OCI-LY7 (cell line): ENCODE data around the gene S100A1.

ENCODE experiments used
- EZH2phosphoT487 ChIP-seq: fragments of 200-600 bp; sonication (generic); IDR thresholded peaks from 2 replicates; pipeline ENCODE4 v1.6.1; 2018; ENCODE audit warnings: low read depth, borderline replicate concordance, mild to moderate bottlenecking, mixed run types, antibody characterized with exemption, low read length, moderate library complexity, mixed read lengths
- TF ChIP-seq, protein P1 (sequence below): fragments of 200-600 bp; sonication (generic); conservative IDR thresholded peaks from 2 replicates; pipeline ENCODE4 v1.5.1; 2014; ENCODE audit warnings: mild to moderate bottlenecking, antibody characterized with exemption, low read length, moderate library complexity, mixed read lengths

DNA sequence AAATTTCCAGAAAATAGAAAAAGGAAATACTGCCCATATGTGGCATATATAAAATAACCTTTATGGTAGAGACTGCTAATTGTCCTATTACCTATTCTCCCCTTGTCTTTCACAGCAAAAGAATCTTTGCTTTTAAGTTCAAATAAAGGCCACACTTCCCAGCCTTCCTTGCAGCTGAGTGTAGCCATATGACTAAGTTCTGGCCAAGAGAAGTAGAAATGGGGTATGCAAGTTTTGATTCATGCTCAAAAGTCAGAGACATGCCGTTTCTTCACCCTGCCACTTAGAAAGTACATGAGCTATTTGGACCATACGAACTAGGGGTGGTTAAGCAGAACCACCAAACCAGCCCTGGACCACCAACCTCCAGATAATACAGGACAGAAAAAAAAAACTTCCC lies 44.3 kb upstream of the S100A1 start:
- TF ChIP-seq, protein P1, sequence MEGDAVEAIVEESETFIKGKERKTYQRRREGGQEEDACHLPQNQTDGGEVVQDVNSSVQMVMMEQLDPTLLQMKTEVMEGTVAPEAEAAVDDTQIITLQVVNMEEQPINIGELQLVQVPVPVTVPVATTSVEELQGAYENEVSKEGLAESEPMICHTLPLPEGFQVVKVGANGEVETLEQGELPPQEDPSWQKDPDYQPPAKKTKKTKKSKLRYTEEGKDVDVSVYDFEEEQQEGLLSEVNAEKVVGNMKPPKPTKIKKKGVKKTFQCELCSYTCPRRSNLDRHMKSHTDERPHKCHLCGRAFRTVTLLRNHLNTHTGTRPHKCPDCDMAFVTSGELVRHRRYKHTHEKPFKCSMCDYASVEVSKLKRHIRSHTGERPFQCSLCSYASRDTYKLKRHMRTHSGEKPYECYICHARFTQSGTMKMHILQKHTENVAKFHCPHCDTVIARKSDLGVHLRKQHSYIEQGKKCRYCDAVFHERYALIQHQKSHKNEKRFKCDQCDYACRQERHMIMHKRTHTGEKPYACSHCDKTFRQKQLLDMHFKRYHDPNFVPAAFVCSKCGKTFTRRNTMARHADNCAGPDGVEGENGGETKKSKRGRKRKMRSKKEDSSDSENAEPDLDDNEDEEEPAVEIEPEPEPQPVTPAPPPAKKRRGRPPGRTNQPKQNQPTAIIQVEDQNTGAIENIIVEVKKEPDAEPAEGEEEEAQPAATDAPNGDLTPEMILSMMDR = no peak
- TF ChIP-seq EZH2phosphoT487 = no peak
